ENCODE measurements around the gene KCTD8. TPM values are rescaled to one million over a fixed set of nuclear protein-coding genes. Genes with fewer than 3 reads are reported as not detected.

Gene KCTD8
- total and polyA plus RNA-seq, 3 donors from 2014 or later = 1.5 to 13.6 (median 4.0) TPM

GRCh38 chr4:44221407-44221806 lies 227.2 kb downstream of the KCTD8 start:
- TF ChIP-seq, protein P1, sequence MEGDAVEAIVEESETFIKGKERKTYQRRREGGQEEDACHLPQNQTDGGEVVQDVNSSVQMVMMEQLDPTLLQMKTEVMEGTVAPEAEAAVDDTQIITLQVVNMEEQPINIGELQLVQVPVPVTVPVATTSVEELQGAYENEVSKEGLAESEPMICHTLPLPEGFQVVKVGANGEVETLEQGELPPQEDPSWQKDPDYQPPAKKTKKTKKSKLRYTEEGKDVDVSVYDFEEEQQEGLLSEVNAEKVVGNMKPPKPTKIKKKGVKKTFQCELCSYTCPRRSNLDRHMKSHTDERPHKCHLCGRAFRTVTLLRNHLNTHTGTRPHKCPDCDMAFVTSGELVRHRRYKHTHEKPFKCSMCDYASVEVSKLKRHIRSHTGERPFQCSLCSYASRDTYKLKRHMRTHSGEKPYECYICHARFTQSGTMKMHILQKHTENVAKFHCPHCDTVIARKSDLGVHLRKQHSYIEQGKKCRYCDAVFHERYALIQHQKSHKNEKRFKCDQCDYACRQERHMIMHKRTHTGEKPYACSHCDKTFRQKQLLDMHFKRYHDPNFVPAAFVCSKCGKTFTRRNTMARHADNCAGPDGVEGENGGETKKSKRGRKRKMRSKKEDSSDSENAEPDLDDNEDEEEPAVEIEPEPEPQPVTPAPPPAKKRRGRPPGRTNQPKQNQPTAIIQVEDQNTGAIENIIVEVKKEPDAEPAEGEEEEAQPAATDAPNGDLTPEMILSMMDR (IDR thresholded peaks at IDR 0.05) = no peak
- H3K27me3 ChIP-seq = no peaks in the 10 kb centered on the region
- no peak overlapping the region for H3K4me3 ChIP-seq
- intact Hi-C loops (cut with DNase I; ENCODE audit: low total_unique reads) = no loop called here
- 75 to 78% methylated on average over 4 of the region's 4 CpGs for WGBS, 2 donors
- DNase-seq = no peak
- H3K4me1 ChIP-seq = no peaks in the 10 kb centered on the region
- no peaks in the 10 kb centered on the region for H3K36me3 ChIP-seq (ENCODE audit: low read depth, missing control alignments)
- no peaks in the 10 kb centered on the region for H3K9me3 ChIP-seq
- H3K27ac ChIP-seq = no peak overlapping the region

GRCh38 chr4:44210750-44211149 lies 237.9 kb downstream of the KCTD8 start:
- no peaks in the 10 kb centered on the region for H3K9me3 ChIP-seq
- H3K27me3 ChIP-seq = no peaks in the 10 kb centered on the region
- intact Hi-C loops (cut with DNase I; ENCODE audit: low total_unique reads) = no loop called here
- TF ChIP-seq, protein P1 (IDR thresholded peaks at IDR 0.05) = no peak
- TF ChIP-seq POLR2A (IDR thresholded peaks at IDR 0.05) = no peak
- H3K27ac ChIP-seq = no peak overlapping the region
- H3K4me1 ChIP-seq = no peaks in the 10 kb centered on the region
- no peak overlapping the region for H3K4me3 ChIP-seq
- H3K36me3 ChIP-seq (ENCODE audit: low read depth, missing control alignments) = no peaks in the 10 kb centered on the region
- DNase-seq = no peak

- no peaks in the 10 kb centered on the region for H3K27me3 ChIP-seq
- no peak for DNase-seq
- H3K4me1 ChIP-seq = no peaks in the 10 kb centered on the region
- 91 to 100% methylated on average over 1 of the region's 1 CpG for WGBS, 2 donors
- no peak overlapping the region for H3K27ac ChIP-seq
- no peaks in the 10 kb centered on the region for H3K36me3 ChIP-seq (ENCODE audit: low read depth, missing control alignments)
- H3K4me3 ChIP-seq = no peak overlapping the region
- H3K9me3 ChIP-seq = no peaks in the 10 kb centered on the region
- intact Hi-C loops (cut with DNase I; ENCODE audit: low total_unique reads) = no loop called here
- TF ChIP-seq POLR2A (IDR thresholded peaks at IDR 0.05) = no peak
- TF ChIP-seq, protein P1 (IDR thresholded peaks at IDR 0.05) = no peak
These were observed 251.8 kb downstream of the KCTD8 start for GRCh38 chr4:44196796-44197195.

DNA sequence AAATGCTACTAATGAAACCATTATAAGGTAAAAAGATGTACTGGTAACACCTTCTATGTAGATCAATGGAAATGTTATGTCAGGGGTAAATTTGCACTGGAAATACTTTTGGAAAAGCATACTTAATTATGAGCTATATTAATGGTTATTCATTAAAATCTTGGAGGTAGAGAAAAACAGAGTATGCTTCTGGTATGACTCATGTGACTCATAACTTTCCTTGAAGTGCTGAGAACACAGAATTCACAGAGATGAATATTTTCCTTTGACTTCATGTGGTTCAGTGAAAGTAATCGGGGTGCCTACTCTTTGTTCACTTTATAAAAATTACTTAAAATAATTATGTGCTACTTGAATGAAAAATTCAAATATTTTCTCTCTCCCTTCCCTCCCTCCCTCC lies 254.2 kb downstream of the KCTD8 start:
- 50 to 75% methylated on average over 1 of the region's 1 CpG for WGBS, 2 donors

DNA sequence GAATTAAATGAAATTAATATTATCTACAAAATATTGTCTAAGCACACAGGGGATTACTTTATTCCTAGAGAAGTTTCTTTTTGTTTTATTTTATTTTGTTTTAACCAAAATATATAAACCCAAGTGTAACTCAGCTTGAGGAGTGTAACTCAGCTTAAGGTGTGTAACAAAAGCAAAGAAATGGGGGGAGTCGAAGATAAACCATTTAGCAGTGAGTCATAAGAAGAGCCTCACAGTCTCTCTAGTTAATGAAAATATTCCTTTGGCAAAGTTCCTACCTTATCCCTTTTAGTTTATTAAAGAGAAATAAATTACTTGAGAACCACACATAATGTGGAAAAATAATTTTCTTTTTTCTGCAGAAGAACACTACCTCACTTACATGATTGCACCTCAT lies 261.8 kb downstream of the KCTD8 start:
- WGBS, 2 donors = 82 to 89% methylated on average over 1 of the region's 1 CpG
- H3K4me1 ChIP-seq = no peaks in the 10 kb centered on the region
- H3K27me3 ChIP-seq = no peaks in the 10 kb centered on the region
- no peaks in the 10 kb centered on the region for H3K9me3 ChIP-seq
- intact Hi-C loops (cut with DNase I; ENCODE audit: low total_unique reads) = no loop called here
- no peaks in the 10 kb centered on the region for H3K36me3 ChIP-seq (ENCODE audit: low read depth, missing control alignments)
- no peak overlapping the region for H3K4me3 ChIP-seq
- H3K27ac ChIP-seq = no peak overlapping the region
- TF ChIP-seq, protein P1 (IDR thresholded peaks at IDR 0.05) = no peak
- no peak for TF ChIP-seq POLR2A (IDR thresholded peaks at IDR 0.05)
- no peak for DNase-seq

More for the DNA sequence above, 254.2 kb downstream of the KCTD8 start:
- intact Hi-C loops (cut with DNase I; ENCODE audit: low total_unique reads) = no loop called here
- Histone ChIP-seq H3K27me3 (no peaks in the 10 kb centered on the region), H3K36me3 (ENCODE audit: low read depth, missing control alignments) (no peaks in the 10 kb centered on the region), H3K4me1 (no peaks in the 10 kb centered on the region), H3K27ac (no peak overlapping the region), H3K4me3 (no peak overlapping the region), H3K9me3 (no peaks in the 10 kb centered on the region)
- no peak for DNase-seq
- TF ChIP-seq, protein P1 (IDR thresholded peaks at IDR 0.05) = no peak
- TF ChIP-seq POLR2A (IDR thresholded peaks at IDR 0.05) = no peak
